Nephron progenitor cell (in vitro differentiated cells): Measurements from ENCODE around the gene CPD.
"Not testable (repeated sequence)": the region's sequence is repeated elsewhere in the genome, so short reads cannot be mapped to it uniquely, and the experiment has no call there.

Experiments used
- DNase-seq: peaks from one replicate; pipeline ENCODE4 v3.0.0; 2021
- H3K27ac Mint-ChIP-seq: 2 replicates; pipeline ENCODE4 v1.8.0; 2021; ENCODE audit warnings: mild to moderate bottlenecking, moderate library complexity, mixed read lengths
- H3K27me3 Mint-ChIP-seq: 2 replicates; pipeline ENCODE4 v1.8.0; 2021; ENCODE audit warnings: mild to moderate bottlenecking, low read depth, mixed read lengths; ENCODE audit not compliant: poor library complexity
- H3K36me3 Mint-ChIP-seq: 2 replicates; pipeline ENCODE4 v1.8.0; 2021; ENCODE audit warnings: low read depth, mixed read lengths
- H3K4me1 Mint-ChIP-seq: 2 replicates; pipeline ENCODE4 v1.8.0; 2021; ENCODE audit warnings: mixed read lengths
- H3K4me3 Mint-ChIP-seq: 2 replicates; pipeline ENCODE4 v1.8.0; 2021; ENCODE audit warnings: mild to moderate bottlenecking, moderate library complexity, mixed read lengths
- H3K9me3 Mint-ChIP-seq: 2 replicates; pipeline ENCODE4 v1.8.0; 2021; ENCODE audit warnings: mild to moderate bottlenecking, moderate library complexity, mixed read lengths
- TF ChIP-seq, protein P1 (sequence below): fragments of 200-600 bp; sonication (generic); IDR thresholded peaks from 2 replicates; pipeline ENCODE4 v1.5.0; 2021; ENCODE audit warnings: antibody characterized with exemption

CPD gene

GRCh38 chr17:30349252-30349651 lies 29.5 kb upstream of the CPD start:
- H3K9me3 Mint-ChIP-seq: peaks cover 10% of the 10 kb centered on the region

GRCh38 chr17:30351263-30351662 lies 27.5 kb upstream of the CPD start:
- H3K36me3 Mint-ChIP-seq, H3K4me1 Mint-ChIP-seq, H3K27ac Mint-ChIP-seq, DNase-seq, H3K4me3 Mint-ChIP-seq, H3K9me3 Mint-ChIP-seq: not testable (repeated sequence)
- H3K27me3 Mint-ChIP-seq: peaks cover 15% of the 10 kb centered on the region

More at GRCh38 chr17:30349252-30349651, 29.5 kb upstream of the CPD start:
- Mint-ChIP-seq H3K27ac (no peak overlapping the region), H3K4me1 (peaks cover 16% of the 10 kb centered on the region), H3K27me3 (peaks cover 15% of the 10 kb centered on the region), H3K4me3 (no peak overlapping the region), H3K36me3 (no peaks in the 10 kb centered on the region)
- DNase-seq: no peak
- TF ChIP-seq, protein P1, sequence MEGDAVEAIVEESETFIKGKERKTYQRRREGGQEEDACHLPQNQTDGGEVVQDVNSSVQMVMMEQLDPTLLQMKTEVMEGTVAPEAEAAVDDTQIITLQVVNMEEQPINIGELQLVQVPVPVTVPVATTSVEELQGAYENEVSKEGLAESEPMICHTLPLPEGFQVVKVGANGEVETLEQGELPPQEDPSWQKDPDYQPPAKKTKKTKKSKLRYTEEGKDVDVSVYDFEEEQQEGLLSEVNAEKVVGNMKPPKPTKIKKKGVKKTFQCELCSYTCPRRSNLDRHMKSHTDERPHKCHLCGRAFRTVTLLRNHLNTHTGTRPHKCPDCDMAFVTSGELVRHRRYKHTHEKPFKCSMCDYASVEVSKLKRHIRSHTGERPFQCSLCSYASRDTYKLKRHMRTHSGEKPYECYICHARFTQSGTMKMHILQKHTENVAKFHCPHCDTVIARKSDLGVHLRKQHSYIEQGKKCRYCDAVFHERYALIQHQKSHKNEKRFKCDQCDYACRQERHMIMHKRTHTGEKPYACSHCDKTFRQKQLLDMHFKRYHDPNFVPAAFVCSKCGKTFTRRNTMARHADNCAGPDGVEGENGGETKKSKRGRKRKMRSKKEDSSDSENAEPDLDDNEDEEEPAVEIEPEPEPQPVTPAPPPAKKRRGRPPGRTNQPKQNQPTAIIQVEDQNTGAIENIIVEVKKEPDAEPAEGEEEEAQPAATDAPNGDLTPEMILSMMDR: no peak

DNA sequence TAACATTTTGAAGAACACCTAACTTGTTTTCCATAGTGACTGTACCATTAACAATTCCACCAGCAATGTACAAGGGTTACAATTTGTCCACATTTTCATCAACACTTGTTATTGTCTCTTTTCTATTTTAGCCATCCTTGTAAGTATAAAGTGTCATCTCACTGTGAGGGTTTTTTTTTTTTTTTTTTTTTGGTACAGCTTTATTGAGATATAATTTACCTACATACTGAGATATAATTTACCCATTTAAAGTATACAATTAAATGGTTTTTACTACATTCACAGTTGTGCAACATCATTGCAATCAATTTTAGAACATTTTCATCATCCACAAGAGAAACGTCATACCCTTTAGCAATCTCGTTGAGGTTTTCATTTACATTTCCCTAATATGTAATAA lies 27.0 kb upstream of the CPD start:
- H3K9me3 Mint-ChIP-seq: peaks cover 10% of the 10 kb centered on the region
- peaks cover 15% of the 10 kb centered on the region for H3K27me3 Mint-ChIP-seq

GRCh38 chr17:30352240-30352814 lies 26.4 kb upstream of the CPD start:
- DNase-seq: no peak
- no peak overlapping the region for H3K27ac Mint-ChIP-seq
- peaks cover 4% of the 10 kb centered on the region for H3K4me1 Mint-ChIP-seq
- TF ChIP-seq, protein P1: no peak
- H3K9me3 Mint-ChIP-seq: peaks cover 10% of the 10 kb centered on the region
- peaks cover 15% of the 10 kb centered on the region for H3K27me3 Mint-ChIP-seq
- no peaks in the 10 kb centered on the region for H3K36me3 Mint-ChIP-seq
- H3K4me3 Mint-ChIP-seq: no peak overlapping the region

More for the DNA sequence above, 27.0 kb upstream of the CPD start:
- no peak overlapping the region for H3K4me3 Mint-ChIP-seq
- peaks cover 7% of the 10 kb centered on the region for H3K4me1 Mint-ChIP-seq
- DNase-seq: no peak
- H3K27ac Mint-ChIP-seq: no peak overlapping the region
- H3K36me3 Mint-ChIP-seq: no peaks in the 10 kb centered on the region
- TF ChIP-seq, protein P1: no peak

- H3K27ac Mint-ChIP-seq: no peak overlapping the region
These were observed 24.0 kb upstream of the CPD start for GRCh38 chr17:30354701-30355100.

DNA sequence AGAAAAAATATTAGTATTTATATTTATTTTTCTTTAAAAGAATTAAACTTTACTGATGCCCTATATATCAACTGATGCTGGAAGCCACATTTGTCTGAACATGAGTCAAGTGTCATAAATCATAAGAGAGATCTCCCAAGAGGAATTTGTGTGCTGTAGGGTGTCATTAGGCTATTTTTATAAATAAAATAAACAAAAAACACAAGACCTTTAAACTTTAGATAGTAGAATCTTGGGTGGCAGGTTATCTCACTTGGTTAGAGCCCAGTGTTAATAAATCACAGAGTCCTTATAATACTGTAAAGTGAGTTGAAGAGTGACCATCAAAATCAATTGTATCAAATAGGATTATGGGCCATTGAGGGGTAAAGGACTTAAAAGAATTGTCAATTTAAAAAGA lies 21.3 kb upstream of the CPD start:
- Mint-ChIP-seq H3K27me3 (peaks cover 6% of the 10 kb centered on the region), H3K4me3 (no peak overlapping the region), H3K9me3 (peaks cover 29% of the 10 kb centered on the region), H3K4me1 (no peaks in the 10 kb centered on the region), H3K27ac (no peak overlapping the region), H3K36me3 (peaks cover 5% of the 10 kb centered on the region)
- DNase-seq: no peak
- TF ChIP-seq, protein P1: no peak

More at GRCh38 chr17:30354701-30355100, 24.0 kb upstream of the CPD start:
- no peaks in the 10 kb centered on the region for H3K36me3 Mint-ChIP-seq
- H3K9me3 Mint-ChIP-seq: peaks cover 10% of the 10 kb centered on the region
- H3K4me1 Mint-ChIP-seq: no peaks in the 10 kb centered on the region
- peaks cover 5% of the 10 kb centered on the region for H3K27me3 Mint-ChIP-seq
- TF ChIP-seq, protein P1: no peak
- DNase-seq: no peak
- no peak overlapping the region for H3K4me3 Mint-ChIP-seq
